Right lobe of liver (tissue), 4 donors: Measurements from ENCODE around the gene WBP2.

Experiments used
- POLR2A ChIP-seq: fragments of 450-650 bp; IDR thresholded peaks from one replicate; pipeline ENCODE4 v1.6.1; 2017; ENCODE audit warnings: antibody characterized with exemption, mild to moderate bottlenecking
- TF ChIP-seq, protein P1 (sequence below), 4 donors: fragments of 200-600 bp in 3 of 4; fragments of 450-650 bp in 1 of 4; IDR thresholded peaks; one replicate each; pipeline versions ENCODE4 v1.5.1 to v1.8.0; 2016 to 2022; ENCODE audit warnings: antibody characterized with exemption in 4 of 4, mild to moderate bottlenecking in 2 of 4
- donor health status: DM: no; HTN: no; CAD: no.
- donor health status: DM: no; HTN: no; CAD: no.
- donor health status: DM: no; HTN: yes; CAD: no.

DNA sequence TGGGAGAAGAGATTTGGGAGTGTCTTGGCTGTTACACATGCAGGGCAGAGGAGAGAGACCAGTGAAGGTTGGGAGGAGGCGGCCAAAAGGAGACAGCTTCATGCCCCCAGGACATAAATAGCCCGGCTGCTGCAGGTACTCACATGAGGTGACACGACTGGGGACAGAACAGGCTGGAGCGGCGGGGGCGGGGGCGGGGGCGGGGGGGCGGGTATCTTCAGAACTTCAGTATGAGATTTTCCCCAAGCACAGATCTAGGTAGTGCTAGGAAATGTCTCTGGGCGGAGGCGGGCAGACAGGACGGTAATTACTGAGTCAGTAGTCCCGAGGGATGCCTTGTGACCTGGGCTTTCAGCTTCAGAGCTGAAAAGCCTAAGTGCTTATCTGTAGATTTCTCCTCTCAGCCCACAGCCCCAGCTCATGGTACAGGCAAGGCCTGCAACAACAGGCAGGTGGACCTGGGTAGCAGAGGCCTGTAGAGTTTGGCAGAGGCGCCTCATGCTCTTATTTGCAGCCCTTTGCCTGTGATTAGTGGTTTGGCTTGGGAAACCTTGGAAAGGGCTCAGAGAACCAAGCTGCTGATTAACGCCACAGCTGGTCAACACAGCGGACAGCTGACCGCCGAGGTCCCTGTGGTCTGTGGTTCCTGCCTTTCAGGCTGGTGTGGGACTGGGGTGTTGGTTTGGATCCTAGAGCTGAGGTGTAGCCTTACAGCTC, 46.1 kb downstream of the WBP2 start:
- TF ChIP-seq, protein P1, sequence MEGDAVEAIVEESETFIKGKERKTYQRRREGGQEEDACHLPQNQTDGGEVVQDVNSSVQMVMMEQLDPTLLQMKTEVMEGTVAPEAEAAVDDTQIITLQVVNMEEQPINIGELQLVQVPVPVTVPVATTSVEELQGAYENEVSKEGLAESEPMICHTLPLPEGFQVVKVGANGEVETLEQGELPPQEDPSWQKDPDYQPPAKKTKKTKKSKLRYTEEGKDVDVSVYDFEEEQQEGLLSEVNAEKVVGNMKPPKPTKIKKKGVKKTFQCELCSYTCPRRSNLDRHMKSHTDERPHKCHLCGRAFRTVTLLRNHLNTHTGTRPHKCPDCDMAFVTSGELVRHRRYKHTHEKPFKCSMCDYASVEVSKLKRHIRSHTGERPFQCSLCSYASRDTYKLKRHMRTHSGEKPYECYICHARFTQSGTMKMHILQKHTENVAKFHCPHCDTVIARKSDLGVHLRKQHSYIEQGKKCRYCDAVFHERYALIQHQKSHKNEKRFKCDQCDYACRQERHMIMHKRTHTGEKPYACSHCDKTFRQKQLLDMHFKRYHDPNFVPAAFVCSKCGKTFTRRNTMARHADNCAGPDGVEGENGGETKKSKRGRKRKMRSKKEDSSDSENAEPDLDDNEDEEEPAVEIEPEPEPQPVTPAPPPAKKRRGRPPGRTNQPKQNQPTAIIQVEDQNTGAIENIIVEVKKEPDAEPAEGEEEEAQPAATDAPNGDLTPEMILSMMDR (IDR thresholded peaks at IDR 0.05) = no peak
- TF ChIP-seq POLR2A = no peak
